Esophagus muscularis mucosa (tissue), 3 donors: ENCODE data around the gene CCDC32.

Source experiments
- POLR2A ChIP-seq: fragments of 450-650 bp; IDR thresholded peaks from one replicate; pipeline ENCODE4 v1.6.1; 2017; ENCODE audit warnings: antibody characterized with exemption, moderate library complexity, mild to moderate bottlenecking, low read depth
- POLR2AphosphoS5 ChIP-seq, 2 donors: sonication (generic); formaldehyde crosslinking; IDR thresholded peaks; one replicate each; pipeline ENCODE4 v1.6.1; 2017; ENCODE audit warnings: antibody characterized with exemption in 2 of 2
- TF ChIP-seq, protein P1 (sequence below), 3 experiments: fragments of 200-600 bp in 2 of 3; fragments of 450-650 bp in 1 of 3; sonication (generic) in 2 of 3; IDR thresholded peaks; one replicate each; pipeline ENCODE4 v1.5.1; 2017 to 2019; ENCODE audit warnings: antibody characterized with exemption in 3 of 3, mild to moderate bottlenecking in 2 of 3, moderate library complexity in 1 of 3

DNA sequence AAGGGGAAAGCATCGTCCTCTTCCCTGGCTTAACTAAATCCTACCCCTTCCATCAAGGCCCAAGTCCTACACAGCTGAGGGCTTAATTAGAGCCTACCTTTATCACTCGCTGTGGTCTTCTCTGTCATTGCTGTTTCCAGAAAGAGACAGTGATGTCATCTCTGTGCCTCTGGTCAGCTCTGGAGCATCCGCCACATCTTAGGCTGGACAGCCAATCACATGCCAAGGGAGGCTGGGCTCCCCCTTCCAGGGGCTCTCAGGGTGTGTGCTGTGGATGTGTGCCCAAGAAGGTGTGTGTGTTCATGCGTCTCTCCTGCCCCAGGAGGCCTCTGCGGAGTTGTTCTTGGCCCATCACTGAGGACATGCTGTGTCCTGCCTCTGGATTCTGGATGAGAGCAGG is 51.2 kb downstream of the CCDC32 start:
- TF ChIP-seq, protein P1, sequence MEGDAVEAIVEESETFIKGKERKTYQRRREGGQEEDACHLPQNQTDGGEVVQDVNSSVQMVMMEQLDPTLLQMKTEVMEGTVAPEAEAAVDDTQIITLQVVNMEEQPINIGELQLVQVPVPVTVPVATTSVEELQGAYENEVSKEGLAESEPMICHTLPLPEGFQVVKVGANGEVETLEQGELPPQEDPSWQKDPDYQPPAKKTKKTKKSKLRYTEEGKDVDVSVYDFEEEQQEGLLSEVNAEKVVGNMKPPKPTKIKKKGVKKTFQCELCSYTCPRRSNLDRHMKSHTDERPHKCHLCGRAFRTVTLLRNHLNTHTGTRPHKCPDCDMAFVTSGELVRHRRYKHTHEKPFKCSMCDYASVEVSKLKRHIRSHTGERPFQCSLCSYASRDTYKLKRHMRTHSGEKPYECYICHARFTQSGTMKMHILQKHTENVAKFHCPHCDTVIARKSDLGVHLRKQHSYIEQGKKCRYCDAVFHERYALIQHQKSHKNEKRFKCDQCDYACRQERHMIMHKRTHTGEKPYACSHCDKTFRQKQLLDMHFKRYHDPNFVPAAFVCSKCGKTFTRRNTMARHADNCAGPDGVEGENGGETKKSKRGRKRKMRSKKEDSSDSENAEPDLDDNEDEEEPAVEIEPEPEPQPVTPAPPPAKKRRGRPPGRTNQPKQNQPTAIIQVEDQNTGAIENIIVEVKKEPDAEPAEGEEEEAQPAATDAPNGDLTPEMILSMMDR (IDR thresholded peaks at IDR 0.05), result no peak
- TF ChIP-seq POLR2AphosphoS5 (IDR thresholded peaks at IDR 0.05), result no peak
- no peak for TF ChIP-seq POLR2A
